Measurements from ENCODE around the gene RNF20.
"Not testable (repeated sequence)": the region's sequence is repeated elsewhere in the genome, so short reads cannot be mapped to it uniquely, and the experiment has no call there.

RNF20 gene

DNA sequence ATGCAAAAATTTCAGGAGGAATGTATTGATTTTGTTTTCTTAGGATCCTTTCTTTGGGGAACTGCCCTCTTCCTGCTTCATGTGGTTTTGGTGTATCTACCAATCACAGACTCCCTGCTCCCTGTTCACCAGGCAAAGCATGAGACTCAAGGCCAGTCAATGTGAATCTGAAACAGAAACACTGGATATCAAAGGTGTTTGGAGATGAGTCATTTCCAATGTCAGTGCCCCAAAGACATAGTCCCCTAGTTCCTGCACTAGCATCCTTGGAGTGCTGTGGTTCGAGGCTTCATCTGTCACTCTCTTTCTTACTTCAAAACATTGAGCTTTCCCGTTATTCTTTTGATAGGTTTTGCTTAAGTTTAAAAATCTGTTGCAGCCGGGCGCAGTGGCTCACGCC lies 53.0 kb downstream of the RNF20 start:
- DNase-seq (ENCODE audit: low read depth in 2 of 2, low spot score in 1 of 2), result no peak

DNA sequence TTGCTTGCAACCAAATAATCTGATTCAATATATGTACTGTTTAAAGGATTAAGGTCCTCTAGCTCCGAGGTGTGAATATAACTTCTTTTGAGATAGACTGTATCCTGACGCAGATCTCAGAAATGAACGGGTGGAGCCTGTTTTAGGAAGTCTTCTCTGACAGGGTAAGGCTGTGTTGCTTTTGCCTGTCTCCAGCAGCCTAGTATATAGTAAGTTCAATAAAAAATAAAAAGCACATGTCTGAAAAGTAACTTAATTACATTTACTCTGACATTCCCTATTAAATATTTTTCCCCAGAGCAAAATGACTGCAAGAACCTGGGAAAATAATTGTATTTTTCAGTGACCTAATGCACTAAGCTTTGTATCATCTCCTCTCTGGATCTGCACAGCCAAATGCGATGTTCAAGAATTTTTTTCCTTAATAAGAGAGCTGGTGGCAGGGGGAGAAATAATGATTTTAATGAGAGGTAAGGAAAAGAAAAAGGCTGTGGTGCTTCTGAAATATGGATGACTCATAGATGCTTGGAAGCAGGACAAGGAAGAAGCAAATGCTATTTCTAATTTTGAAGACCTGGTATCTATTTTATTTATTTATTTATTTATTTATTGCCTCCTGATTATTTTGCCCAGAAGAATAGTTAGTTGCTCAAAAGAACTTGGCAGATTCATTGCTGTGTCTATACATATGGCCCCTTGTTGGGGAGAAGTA lies 53.8 kb downstream of the RNF20 start:
- DNase-seq (ENCODE audit: low read depth in 2 of 2, low spot score in 1 of 2), result no peak

DNA sequence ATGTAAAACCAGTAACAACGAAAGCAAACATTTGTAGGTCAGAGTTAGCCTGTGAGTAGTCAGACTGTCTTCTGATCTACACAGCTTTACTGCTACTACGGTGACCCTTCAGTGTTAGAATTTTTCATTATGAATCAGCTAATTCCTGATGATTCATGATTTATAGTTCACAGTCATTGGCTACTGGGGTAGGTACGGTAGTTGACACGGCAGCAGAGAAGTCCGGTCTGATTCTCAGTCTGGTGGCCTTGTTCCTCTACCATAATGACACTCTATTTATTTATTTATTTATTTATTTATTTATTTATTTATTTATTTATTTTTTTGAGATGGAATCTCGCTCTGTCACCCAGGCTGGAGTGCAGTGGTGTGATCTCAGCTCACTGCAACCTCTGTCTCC lies 56.4 kb downstream of the RNF20 start:
- not testable (repeated sequence) for DNase-seq (ENCODE audit: low read depth in 2 of 2, low spot score in 1 of 2)

DNA sequence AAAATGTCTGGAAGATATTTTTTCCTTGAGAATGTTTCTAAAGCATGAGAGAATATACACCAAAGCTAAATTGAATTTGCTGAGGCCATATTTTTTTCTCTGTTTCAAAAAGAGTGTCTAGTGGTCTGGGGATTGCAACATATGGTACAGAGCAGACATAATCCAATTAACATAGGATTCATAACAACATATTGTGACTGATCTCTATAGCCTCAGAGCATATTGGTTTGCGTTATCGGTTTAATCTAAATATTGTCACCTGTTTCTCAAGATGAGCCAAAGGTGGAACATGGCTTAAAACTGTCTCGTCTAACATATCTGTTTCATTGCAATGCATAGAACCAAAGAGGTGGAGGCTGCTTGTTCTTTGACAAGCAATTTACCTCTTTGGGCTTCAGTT lies 57.2 kb downstream of the RNF20 start:
- no peak for DNase-seq (ENCODE audit: low read depth in 2 of 2, low spot score in 1 of 2)

DNA sequence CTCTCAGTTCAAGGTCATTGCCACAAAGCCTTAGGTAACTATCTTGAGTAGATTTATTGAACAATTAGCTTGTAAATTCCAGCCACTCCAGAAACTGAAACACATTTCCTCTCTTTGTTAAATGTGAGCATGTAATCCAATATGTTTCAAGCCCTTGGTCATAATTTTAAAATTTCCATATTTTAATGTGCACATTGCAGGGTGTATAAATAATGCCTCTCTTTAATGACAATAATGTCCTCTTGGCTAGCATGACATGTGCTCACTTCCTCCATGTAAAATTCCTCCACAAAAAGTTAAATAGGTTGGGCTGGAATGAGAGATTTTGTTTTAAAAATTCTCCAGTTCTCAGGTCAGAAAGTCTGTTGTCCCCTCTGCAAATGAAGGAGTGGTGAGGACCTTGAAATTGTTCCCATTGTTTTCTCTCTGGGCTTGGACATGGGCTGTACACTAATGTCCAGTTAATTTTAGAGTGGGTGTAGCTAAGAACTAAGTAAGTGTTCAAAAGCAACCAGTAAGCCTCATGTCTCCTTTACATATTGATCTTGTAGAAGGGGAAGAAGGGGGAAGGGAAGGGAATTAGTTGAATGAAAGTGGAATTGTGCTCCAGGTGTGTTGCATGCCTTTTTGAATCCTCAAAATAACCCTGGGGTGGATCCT lies 58.3 kb downstream of the RNF20 start:
- no peak for DNase-seq (ENCODE audit: low read depth in 2 of 2, low spot score in 1 of 2)

DNA sequence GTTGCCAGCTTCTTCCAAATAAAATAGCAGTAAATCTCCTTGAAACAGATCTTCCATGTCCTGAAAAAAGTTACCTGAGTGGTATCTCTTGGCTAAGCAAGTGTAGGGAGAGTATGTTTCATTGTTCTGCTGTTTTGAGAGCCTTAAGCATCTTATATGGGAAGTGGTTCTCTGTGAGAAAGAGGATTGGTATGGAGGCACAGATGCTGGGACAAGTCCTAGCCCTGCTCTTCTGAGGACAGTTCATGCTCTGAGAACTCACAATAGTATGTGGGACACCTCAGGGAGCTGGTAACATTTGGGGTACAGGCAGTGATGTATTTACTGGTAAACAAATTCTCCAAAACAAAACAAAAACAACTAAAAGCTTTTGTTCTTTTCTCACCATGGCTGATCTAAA lies 59.1 kb downstream of the RNF20 start:
- DNase-seq (ENCODE audit: low read depth in 2 of 2, low spot score in 1 of 2), result no peak

DNA sequence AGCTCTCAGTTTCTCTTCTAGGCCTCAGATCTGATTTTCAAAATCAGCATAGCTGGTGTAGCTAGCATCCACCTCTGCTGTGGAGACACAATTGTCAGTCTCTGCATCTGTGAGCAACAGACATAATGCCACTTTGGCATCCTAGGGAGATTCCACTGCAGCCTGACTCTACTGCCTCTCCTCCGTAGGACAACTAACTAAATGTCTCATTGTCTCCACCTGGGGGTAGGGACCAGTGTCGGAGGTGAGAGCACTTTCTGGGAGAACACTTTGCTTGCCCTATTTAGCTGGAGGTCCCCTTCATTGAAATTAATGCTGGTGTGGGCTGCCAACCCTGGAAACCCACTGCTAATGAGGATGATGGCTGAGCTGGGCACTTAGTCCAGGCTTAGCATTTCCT lies 59.7 kb downstream of the RNF20 start:
- no peak for DNase-seq (ENCODE audit: low read depth in 2 of 2, low spot score in 1 of 2)

DNA sequence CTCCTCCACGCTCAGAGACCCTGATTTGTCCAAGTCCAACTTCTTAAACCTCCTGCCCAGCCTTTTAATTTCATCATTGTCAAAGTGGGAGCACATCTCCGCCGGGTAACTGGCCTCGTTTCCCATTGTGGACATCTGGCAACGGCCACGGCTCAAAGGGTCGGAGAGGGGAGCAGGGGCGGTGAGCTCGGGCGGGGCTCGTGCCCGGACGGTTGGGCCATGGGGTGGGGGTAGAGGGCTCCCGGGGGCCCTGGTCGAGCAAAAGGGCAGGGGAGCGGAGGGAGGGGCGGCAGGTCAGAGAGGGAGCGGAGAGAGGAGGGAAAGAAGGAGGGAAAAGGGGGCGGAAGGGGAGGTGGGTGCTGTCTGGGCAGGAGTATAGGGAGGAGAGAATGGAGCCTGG lies 61.1 kb downstream of the RNF20 start, which contains the start of gene PPP3R2:
PPP3R2 (minus strand) TSS at position 174 of the 400 bp plus-strand sequence; CDS start at position 126, 48 bp downstream.
- no peak for DNase-seq (ENCODE audit: low read depth in 2 of 2, low spot score in 1 of 2)

DNA sequence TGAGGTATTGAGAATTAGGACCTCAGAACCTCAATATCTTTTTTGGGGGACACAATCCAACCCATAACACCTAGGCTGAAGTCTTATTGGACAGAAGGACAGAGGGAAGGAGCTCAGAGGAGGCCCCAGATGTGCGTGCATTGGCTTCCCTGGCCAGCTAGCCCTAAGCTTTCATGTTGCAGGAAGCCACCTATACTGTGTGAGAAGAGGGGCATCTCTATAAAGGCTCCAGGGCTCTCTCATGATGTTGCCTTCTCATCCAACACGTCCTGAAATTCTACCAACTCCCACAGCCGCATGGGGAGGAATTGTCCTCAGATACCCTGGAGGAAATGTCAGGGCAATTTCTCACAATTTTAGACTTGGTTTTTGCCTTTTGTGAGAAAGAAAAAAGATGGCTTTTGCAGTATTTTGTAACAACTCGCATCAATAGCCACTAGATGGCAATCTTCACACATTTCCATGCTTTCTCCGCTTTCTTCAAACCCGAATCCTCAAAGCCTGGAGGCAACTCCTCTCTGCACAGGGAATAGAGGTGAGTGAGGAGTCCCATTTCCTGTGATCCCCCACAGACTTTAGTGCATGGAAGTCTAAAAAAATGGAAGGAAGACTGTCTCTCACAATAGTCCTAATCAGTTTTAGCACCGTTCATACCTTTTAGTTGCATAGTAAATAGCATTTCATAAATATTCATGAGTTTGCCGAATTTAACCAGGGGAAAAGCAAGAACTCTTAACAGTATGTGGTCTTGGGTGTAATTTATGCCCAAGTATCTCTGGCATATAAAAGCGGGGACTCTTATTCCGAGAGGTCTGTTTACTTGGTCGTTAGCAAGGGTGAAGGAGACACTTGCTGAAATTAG lies 68.5 kb downstream of the RNF20 start:
- DNase-seq (ENCODE audit: low read depth in 2 of 2, low spot score in 1 of 2), result no peak

DNA sequence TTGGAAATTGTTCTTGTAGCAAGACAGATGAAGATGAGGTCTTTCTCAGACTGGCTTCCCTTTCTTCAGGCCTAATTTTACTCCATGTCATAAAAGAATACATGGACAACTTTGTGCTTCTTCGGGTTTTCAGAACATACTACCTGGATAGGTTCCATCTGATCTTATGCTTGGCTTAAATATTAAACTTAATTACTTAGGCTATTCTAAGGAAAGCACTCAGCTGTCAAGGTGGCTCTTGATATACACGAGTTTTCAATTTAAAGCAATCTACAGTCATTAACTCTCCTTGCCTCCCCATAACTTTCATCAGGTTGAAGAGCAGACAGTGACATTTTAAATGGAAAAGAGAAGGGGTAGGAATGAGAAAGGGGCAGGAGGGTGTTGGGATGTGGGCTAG lies 70.6 kb downstream of the RNF20 start:
- DNase-seq (ENCODE audit: low read depth in 2 of 2, low spot score in 1 of 2), result no peak

DNA sequence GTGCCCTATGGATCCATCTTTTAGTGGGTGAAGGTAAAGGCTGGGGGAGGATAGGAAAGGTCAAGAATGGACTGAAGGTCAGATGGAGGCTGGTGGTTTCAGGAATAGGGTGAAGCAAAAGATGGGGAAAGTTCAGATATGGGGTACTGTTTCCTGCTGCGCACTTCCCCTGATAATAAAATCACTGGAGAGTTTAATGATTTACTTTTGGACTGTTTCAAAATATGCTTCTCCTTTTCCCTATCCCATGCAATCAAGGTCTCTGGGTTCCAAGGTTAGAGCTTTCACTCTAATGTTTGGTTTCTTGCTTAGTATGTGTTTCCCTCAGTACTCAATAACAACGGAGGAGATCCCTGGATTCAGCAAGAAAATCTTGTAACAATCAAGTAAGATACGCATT lies 71.9 kb downstream of the RNF20 start:
- no peak for DNase-seq (ENCODE audit: low read depth in 2 of 2, low spot score in 1 of 2)
